ENCODE results near the gene GATD1.

GATD1 gene

GRCh38 chr11:795634-796564, 18.6 kb upstream of the GATD1 start:
- DNase-seq (ENCODE audit: low read depth), result no peak

- DNase-seq (ENCODE audit: low read depth), result no peak
Measured at GRCh38 chr11:794766-795633, 17.7 kb upstream of the GATD1 start.

- no peak for DNase-seq (ENCODE audit: low read depth)
Measured at GRCh38 chr11:794013-794765, 16.9 kb upstream of the GATD1 start.

- no peak for DNase-seq (ENCODE audit: low read depth)
Measured at GRCh38 chr11:793556-793955, 16.3 kb upstream of the GATD1 start.

GRCh38 chr11:792873-793272, 15.6 kb upstream of the GATD1 start:
- no peak for DNase-seq (ENCODE audit: low read depth)

GRCh38 chr11:792535-792821, 15.2 kb upstream of the GATD1 start:
- no peak for DNase-seq (ENCODE audit: low read depth)

- no peak for DNase-seq (ENCODE audit: low read depth)
Measured at GRCh38 chr11:791658-792534, 14.6 kb upstream of the GATD1 start.

- DNase-seq (ENCODE audit: low read depth), result no peak
Measured at GRCh38 chr11:790721-791564, 13.7 kb upstream of the GATD1 start.

GRCh38 chr11:789943-790342, 12.7 kb upstream of the GATD1 start, which contains the start of gene CEND1:
Gene CEND1 (minus strand): TSS chr11:790090. CDS start chr11:788576, 1,514 bp downstream.
- no peak for DNase-seq (ENCODE audit: low read depth)

- no peak for DNase-seq (ENCODE audit: low read depth)
Measured at GRCh38 chr11:788953-789940, 12.0 kb upstream of the GATD1 start.

- DNase-seq (ENCODE audit: low read depth), result no peak
Measured at GRCh38 chr11:788009-788640, 10.8 kb upstream of the GATD1 start.

GRCh38 chr11:787084-787675, 9.9 kb upstream of the GATD1 start:
- no peak for DNase-seq (ENCODE audit: low read depth)

GRCh38 chr11:786235-787083, 9.2 kb upstream of the GATD1 start:
- no peak for DNase-seq (ENCODE audit: low read depth)

GRCh38 chr11:783581-784015, 6.3 kb upstream of the GATD1 start:
- no peak for DNase-seq (ENCODE audit: low read depth)

GRCh38 chr11:782264-783174, 5.2 kb upstream of the GATD1 start:
- no peak for DNase-seq (ENCODE audit: low read depth)

GRCh38 chr11:779955-780532, 2.8 kb upstream of the GATD1 start:
- DNase-seq (ENCODE audit: low read depth), result no peak

Data from HS-27A (cell line).